Suprapubic skin (tissue), 3 donors: ENCODE measurements around the gene AMIGO3.

Source experiments
- CTCF ChIP-seq, 2 donors: fragments of 200-600 bp in 1 of 2; fragments of 450-650 bp in 1 of 2; sonication (generic) in 1 of 2; IDR thresholded peaks; one replicate each; pipeline ENCODE4 v1.5.1; 2016 to 2019; ENCODE audit warnings: antibody characterized with exemption in 2 of 2, mild to moderate bottlenecking in 1 of 2, moderate library complexity in 1 of 2
- POLR2AphosphoS5 ChIP-seq, 3 donors: sonication (generic); formaldehyde crosslinking; IDR thresholded peaks; one replicate each; pipeline ENCODE4 v1.6.1; 2017; ENCODE audit warnings: antibody characterized with exemption in 3 of 3

- TF ChIP-seq POLR2AphosphoS5 (IDR thresholded peaks at IDR 0.05) (no peak), CTCF (IDR thresholded peaks at IDR 0.05) (no peak)
Measured at GRCh38 chr3:49680493-49681231, 38.8 kb downstream of the AMIGO3 start.
